Hematopoietic multipotent progenitor cell treated with erythropoietin and hydrocortisone succinate and interleukin-3 and kit ligand, for 6 days (in vitro differentiated cells): Measurements from ENCODE around the gene INHA.

Source experiments
- DNase-seq: peaks from one replicate; pipeline ENCODE4 v3.0.0-alpha.2; 2015

INHA gene

DNA sequence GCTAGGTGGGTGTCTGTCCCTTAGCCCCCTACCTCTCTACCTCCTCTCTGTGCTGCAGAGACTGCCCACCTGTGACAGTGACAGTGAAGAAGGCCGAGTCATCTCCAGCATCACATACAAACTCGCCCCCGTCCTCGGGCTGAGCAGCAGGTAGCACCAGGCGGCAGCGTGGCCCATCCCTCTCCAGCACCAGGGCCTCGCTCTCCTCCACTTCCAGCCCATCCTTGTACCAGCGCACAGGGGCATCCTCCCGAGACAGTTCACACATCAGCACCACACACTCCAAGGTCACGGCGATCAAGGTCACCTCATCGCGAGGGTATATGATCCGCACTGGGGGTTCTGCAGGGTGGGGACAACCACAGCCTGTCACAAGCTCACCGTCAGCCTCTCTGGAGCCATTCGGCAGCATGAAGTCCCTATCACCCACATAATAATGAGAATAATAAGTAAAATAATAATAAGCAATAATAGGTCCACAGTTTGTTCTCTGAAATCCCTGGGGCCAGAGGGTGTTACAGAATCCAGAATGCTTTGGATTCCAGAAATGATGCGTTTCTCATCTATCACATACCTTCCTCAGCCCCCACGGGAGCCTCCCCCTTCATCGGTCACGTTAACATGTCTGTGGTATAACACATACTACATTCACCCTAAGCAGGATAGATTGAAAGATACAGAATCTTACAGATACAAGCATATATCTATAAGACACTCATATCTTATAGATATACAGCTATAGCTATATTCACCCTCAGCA is 12.8 kb upstream of the INHA start:
- DNase-seq, result no peak

DNA sequence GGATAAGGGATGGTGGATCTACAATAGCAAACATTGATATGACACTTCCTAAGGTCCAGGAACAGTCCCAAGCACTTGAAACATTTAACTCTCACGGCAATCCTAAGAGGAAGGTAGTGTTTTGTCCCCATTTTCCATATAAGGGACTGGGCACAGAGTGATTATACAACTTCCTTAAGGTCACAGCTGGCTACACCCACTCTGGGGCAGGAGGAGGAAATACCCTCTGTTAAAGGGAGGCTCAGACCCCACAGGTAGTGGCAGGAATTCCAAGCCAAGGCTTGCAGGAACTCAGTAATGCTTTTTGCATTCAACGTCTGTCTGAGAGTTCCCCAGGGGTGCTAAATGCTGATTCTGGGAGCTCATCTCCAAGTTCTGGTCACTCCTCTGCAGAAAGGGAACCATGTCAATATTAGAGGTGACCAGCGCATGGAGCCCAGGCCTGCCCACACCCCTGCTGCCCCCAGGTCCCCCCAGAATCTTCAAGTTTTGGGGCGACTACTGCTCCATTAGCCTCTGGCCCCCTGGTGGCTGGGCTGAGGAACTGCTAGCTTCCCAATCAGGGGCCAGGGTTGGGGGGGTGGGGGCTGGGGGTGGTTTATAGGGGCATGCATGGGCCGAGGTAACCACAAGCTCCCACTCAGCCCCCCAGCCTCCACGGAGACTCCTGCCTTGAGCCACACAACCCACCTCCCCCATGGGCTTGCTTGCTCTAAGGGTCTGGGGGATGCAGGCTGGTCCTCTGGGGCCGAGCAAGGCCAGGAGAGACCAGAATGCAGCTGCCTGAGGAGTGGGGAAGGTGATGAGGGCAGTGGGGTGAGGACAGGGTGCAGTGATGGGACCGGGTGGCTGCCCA is 11.8 kb upstream of the INHA start:
- peak; percentile 47 for DNase-seq

- no peak for DNase-seq
Measured at GRCh38 chr2:219560893-219561178, 11.3 kb upstream of the INHA start.

DNA sequence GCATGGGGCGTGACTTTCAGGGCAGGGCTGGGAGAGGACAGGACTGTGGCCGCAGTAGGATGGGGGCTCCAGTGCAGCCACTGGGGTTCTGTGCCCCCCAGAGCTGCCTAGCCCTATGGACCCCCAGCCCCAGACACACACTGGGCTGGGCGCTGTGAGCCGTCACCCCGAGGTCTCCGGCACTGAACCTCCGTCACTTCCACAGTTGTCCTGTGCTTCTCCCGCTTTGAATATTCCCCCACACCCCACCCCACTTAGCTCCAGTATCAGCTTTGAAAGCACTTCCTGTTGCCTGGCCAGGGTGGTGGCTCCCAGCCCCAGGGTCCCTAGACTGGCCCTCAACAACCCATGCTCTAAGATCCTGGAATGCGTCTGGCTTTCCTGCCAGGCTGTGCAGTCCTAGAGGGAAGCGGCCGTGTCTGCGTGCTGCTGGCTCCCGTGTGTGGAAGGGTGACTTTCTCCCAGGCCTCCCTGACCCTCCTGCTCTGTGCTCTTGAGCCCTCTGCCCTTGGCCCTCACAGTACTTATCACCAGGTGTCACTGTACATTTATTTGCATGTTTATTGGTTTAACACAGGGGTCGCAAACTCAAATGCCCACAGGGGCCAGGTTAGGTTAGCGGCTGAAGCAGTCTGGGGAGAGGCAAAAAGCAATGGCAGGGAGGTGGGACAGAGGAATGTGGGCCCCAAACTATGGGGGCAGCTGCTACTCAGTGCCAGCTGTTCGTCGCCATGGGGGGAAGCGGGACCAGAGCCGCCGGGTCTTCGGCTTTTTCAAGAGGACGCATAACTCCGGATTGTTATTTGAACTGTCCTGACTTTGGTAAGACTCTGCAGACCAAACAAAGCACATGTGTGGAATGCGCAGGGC is 10.7 kb upstream of the INHA start:
- DNase-seq, result no peak

DNA sequence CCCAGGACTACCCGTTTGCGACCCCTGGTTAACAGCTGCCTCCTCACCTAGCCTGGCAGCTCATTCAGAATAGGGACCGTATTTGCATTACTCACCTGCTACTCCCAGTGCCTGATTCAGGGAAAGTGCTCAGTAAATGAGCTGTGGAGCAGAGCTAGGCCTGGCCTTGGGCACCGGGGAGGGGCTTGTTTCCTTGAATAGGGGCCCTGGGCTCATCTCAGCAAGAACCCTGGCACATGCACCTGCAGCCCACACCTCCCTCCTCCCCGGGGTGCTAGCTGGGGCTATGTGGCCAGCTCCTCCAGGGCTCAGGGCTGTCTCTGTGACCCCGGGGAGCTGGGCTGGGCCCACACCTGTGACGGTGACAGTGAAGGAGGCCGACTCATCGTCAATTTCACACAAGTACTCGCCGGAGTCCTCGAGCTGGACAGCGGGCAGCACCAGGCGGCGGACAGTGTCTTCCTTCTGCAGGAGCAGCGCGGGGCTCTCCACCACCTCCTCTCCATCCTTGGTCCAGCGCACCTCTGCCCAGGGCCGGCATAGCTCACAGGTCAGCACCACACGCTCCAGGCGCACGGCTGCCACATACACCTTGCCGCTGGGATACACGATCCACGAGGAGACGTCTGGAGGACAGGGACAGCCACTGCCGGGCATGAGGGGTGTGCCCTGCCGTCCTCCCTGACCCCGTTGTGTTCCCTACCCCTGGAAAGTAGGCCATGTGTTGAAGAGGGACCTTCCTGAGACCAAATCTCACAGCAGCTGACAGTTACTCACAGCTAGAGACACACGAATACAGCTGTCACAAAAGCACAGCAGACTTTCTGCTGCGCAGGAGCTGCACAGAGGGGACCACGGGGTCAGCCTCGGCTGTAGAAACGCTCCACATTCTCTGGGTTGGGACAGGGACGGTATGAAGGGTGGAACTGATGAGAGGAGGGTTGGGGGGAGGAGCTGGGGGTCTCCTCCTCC is 9.8 kb upstream of the INHA start:
- DNase-seq, result no peak

DNA sequence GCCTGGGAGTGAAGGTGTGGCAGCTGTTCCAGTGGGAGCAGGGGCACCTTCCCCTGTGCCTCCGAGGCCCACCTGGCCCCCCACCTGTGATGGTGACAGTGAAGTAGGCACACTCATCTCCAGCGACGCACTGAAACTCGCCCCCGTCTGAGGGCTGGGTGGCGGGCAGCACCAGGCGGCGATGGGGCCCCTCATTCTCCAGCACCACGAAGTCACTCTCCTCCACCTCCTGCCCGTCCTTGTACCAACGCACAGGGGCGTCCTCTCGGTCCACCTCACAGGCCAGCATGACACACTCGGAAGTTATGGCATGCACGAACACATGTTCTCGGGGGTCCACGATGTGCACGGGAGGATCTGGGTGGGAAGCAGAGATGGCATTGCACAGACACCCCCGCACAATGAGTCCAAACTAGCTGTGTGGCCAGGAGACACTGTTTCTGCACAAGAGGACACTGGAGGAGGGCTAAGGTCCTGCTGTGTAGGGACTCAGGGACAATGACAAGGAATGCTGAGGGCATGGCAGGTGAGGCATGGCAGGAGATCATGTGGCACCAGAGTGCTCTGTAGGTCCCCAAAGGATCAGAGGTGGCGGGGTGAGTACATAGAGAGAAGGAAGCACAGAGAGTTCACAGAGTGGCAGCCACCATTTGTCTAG is 8.7 kb upstream of the INHA start:
- no peak for DNase-seq

DNA sequence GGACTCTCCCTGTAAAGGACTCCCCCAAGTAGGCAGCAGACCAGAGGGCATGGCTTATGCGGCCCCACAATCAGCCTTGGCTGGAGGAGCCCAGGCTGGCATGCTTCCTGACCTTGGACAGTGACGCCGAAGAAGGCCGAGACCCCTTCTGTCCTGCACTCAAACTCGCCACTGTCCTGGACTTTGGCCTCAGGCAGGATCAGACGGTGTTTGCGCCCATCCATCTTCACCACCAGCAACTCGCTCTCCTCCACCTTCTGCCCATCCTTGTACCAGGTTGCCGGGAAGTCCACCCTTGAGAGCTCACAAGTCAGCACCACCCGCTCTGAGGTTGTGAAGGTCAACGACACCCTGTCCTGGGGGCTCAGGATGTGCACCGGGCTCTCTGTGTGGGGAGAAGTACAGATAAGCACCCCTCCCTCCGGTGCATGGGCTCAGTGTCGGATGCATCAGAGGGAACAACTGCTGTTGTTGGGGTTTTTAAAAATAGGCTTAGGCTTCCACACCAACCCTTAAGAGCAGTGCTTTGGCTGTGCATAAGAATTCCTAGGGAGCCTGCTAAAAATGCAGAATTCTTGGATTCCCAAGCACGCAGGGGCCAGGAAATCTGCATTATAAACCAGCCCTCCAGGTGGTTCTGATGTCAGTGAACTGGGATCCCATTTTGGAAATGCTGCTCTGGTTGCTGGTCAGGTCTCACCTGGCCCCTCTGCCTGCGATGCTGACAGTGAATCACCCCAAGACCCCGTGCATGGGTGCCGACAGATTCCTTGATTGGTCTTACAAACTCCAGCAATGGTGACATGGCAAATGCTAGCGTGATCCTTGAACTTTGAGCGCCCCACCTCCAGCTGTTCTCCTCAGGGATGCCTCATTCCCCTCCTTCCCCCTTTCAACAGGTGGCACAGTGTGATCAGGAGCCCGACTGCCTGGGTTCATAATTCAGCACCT is 6.7 kb upstream of the INHA start:
- DNase-seq, result no peak

DNA sequence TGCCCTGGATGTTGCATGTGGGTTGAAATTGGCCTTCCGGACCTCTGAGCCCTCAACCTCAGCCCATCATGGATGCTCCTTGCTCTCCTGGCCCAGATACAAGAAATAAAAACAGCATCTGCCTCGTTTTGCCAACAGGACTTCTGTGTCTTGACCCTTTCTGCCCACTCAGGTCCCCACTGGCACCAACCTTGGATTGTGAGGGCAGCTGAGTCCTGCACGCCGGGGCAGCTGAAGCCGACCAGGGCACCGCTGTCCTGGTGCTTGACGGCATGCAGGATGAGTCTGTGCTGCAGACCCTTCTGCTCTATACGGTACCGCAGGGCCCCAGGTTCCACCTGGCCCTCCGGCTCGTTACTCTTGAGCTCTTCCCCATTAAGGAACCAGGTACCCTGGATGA is 5.5 kb upstream of the INHA start:
- no peak for DNase-seq

- DNase-seq, result no peak
Measured at GRCh38 chr2:219567131-219567530, 5.0 kb upstream of the INHA start.

GRCh38 chr2:219567791-219568361 is 4.2 kb upstream of the INHA start:
- no peak for DNase-seq

GRCh38 chr2:219569041-219569440 is 3.1 kb upstream of the INHA start:
- DNase-seq, result no peak

- no peak for DNase-seq
Measured at GRCh38 chr2:219569635-219570034, 2.5 kb upstream of the INHA start.

DNA sequence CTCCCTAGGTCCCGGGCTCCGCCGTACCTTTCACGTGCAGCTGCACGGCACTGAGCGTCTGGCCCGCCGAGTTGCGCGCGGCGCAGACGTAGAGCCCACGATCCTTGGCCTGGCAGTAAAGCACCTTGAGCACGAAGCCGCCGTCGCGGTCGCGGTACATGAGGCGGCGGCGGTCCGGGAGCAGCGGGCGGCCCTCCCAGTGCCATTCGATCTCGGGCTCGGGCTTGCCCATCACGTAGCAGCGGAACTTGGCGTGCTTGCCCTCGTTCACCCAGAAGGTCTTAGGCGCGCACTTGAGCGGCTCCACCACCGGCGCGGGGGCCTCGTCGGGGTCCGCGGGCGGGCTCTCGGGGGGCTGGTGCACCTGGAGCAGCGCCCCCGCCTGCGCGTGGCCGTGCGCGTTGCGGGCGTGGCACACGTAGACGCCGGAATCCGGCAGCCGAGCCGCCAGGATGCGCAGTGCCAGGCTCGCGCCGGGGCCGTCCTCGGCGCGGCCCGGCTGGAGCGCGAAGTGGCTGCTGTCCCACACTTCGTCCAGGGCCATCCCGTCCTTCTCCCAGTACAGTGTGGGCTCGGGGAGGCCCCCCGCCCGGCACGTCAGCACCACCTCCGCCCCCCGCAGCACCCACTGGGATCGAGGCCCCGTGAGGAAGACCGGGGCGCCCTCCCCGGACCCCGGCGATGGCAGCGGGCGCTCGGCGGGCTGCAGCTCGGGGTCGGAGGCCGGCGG is 1.8 kb upstream of the INHA start:
- DNase-seq, result peak; percentile 40

DNA sequence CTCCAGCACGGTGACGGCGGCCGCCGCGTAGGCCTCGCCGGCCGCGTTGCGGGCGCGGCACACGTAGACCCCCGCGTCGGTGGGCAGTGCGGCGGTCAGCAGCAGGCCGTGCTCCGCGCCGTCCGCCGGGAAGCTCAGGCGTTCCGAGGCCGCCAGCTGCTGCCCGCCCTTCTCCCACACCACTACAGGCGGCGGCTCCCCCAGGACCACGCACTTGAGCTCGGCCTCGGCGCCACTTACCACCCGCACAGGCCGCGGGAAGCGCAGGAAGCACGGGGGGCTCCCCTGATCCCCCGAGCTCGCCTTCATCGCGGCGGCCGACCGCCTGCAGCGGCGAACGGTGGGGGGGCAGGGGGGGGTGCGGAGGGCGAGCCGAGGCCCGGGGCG is 1.2 kb upstream of the INHA start:
- no peak for DNase-seq

GRCh38 chr2:219571311-219572236 is 536 bp upstream of the INHA start, which contains the start of gene OBSL1:
Gene OBSL1, minus strand, starts transcription at chr2:219571539. Its CDS starts 307 bp downstream, at chr2:219571232.
- DNase-seq, result peak; percentile 78

DNA sequence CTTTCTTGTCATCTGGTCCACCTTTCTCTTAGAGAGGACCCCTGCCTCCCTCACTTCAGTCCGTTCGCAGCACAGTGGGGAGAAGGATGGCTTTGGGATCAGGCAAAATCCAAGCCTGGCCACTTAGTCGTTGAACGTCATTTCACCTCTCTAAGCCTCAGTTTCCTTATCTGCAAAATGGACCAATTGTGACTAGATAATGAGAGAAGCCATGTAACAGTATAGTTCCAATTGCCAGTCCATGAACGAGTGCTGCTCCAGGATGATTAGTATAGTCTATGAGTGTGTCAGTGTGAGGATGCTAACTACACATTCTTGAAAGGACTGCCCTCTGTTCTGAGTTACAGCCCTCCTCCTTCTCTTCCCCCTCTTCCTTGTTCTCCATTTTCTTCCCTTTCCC is 1.1 kb downstream of the INHA start:
- no peak for DNase-seq

- no peak for DNase-seq
Measured at GRCh38 chr2:219574484-219575311, 2.6 kb downstream of the INHA start.
